Activated T-helper 17 cell treated with anti-CD3 and anti-CD28 coated beads, Interleukin-2, amount 50 U/mL, for 72 hours (primary cell): ENCODE results near the gene MRPS6. TPM values are rescaled to one million over a fixed set of nuclear protein-coding genes. Genes with fewer than 3 reads are reported as not detected.

ENCODE experiments used
- ATAC-seq: fragments of 150-1000 bp; cut with Tn5 transposase; replicated peaks from 2 replicates; pipeline ENCODE4 v1.10.0; 2021; ENCODE audit warnings: mild to moderate bottlenecking, moderate library complexity
- H3K27ac Mint-ChIP-seq: one replicate; pipeline ENCODE4 v1.8.0; 2022; ENCODE audit warnings: mixed read lengths
- H3K27me3 Mint-ChIP-seq: one replicate; pipeline ENCODE4 v1.8.0; 2022; ENCODE audit warnings: mixed read lengths
- H3K36me3 Mint-ChIP-seq: one replicate; pipeline ENCODE4 v1.8.0; 2022; ENCODE audit warnings: low read depth, mild to moderate bottlenecking, mixed read lengths
- H3K4me1 Mint-ChIP-seq: one replicate; pipeline ENCODE4 v1.8.0; 2022; ENCODE audit warnings: mixed read lengths
- H3K4me3 Mint-ChIP-seq: one replicate; pipeline ENCODE4 v1.8.0; 2022; ENCODE audit warnings: mild to moderate bottlenecking, mixed read lengths
- H3K9me3 Mint-ChIP-seq: one replicate; pipeline ENCODE4 v1.8.0; 2022; ENCODE audit warnings: mixed read lengths
- total RNA-seq, 2 donors: library from RNA; stranded (reverse); gene quantifications; one replicate each; pipeline ENCODE4 v1.2.3, GENCODE V29; 2022

The MRPS6 gene
- total RNA-seq, 2 donors from 2014 or later = 131 to 141 TPM

- Mint-ChIP-seq H3K27me3 (no peaks in the 10 kb centered on the region), H3K4me3 (no peak overlapping the region), H3K36me3 (no peaks in the 10 kb centered on the region), H3K9me3 (peaks cover 6% of the 10 kb centered on the region), H3K27ac (no peak overlapping the region), H3K4me1 (peaks cover 4% of the 10 kb centered on the region)
- ATAC-seq = no peak
Measured at GRCh38 chr21:34181431-34182039, 108.2 kb downstream of the MRPS6 start.

GRCh38 chr21:34182436-34182835 lies 109.1 kb downstream of the MRPS6 start:
- Mint-ChIP-seq H3K27ac (no peak overlapping the region), H3K9me3 (peaks cover 6% of the 10 kb centered on the region), H3K4me1 (peaks cover 4% of the 10 kb centered on the region), H3K27me3 (no peaks in the 10 kb centered on the region), H3K4me3 (no peak overlapping the region), H3K36me3 (no peaks in the 10 kb centered on the region)
- no peak for ATAC-seq

DNA sequence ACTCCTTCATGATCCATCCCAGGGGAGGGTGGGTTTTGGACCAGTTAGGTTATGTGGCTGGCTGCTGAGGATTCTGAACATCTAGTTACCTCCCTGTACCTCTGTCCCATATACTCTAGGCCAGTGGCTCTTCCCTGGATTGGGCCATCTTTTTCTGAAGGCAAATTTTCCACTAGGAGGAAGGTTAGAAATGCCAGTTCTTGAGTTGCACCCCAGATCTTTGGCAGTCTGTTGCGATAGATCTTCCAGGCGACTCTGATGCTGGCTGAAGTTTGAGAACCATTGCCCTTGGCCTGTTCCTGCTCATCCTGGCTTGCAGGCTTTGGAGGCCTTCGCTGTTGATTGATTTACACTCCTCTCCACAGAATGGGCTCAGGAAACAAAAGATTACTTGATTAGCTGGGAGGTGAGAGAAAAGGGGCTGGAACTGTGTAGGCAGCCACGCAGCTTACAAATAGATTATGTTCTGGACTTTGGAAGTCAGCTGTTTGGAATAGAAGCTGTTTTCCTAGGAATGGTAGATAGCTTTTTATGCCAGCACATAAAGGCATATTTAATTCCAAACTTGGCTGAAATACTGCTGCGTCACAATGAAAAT lies 110.1 kb downstream of the MRPS6 start:
- no peak for ATAC-seq
- Mint-ChIP-seq H3K36me3 (no peaks in the 10 kb centered on the region), H3K27me3 (no peaks in the 10 kb centered on the region), H3K4me1 (peaks cover 4% of the 10 kb centered on the region), H3K9me3 (peaks cover 6% of the 10 kb centered on the region), H3K4me3 (no peak overlapping the region), H3K27ac (no peak overlapping the region)

DNA sequence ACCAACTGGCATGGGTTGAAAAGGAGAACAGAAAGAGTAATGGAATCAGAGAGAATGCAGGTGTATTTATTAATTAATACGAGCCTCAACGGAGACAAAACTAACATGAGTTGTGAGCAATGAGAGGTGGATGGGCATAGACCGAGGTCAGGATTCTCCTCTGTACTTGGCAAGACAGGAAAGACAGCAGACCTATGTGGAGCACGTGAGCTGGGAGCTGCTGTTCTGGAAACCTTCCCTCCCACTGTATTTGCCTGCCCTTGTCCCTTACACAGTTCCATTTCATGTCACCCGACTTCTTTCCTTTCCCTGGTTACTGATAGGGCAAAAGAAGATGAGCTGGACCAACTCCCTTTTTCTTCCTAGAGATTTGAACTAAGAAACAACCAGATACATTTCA lies 110.9 kb downstream of the MRPS6 start:
- Mint-ChIP-seq H3K27me3 (no peaks in the 10 kb centered on the region), H3K9me3 (peaks cover 6% of the 10 kb centered on the region), H3K4me1 (peaks cover 4% of the 10 kb centered on the region), H3K4me3 (no peak overlapping the region), H3K27ac (no peak overlapping the region), H3K36me3 (no peaks in the 10 kb centered on the region)
- ATAC-seq = no peak

- no peak overlapping the region for H3K4me3 Mint-ChIP-seq
- H3K9me3 Mint-ChIP-seq = peaks cover 6% of the 10 kb centered on the region
- peaks cover 4% of the 10 kb centered on the region for H3K4me1 Mint-ChIP-seq
- H3K27ac Mint-ChIP-seq = no peak overlapping the region
- no peaks in the 10 kb centered on the region for H3K36me3 Mint-ChIP-seq
- no peak for ATAC-seq
- no peaks in the 10 kb centered on the region for H3K27me3 Mint-ChIP-seq
Measured at GRCh38 chr21:34185026-34185750, 111.8 kb downstream of the MRPS6 start.

DNA sequence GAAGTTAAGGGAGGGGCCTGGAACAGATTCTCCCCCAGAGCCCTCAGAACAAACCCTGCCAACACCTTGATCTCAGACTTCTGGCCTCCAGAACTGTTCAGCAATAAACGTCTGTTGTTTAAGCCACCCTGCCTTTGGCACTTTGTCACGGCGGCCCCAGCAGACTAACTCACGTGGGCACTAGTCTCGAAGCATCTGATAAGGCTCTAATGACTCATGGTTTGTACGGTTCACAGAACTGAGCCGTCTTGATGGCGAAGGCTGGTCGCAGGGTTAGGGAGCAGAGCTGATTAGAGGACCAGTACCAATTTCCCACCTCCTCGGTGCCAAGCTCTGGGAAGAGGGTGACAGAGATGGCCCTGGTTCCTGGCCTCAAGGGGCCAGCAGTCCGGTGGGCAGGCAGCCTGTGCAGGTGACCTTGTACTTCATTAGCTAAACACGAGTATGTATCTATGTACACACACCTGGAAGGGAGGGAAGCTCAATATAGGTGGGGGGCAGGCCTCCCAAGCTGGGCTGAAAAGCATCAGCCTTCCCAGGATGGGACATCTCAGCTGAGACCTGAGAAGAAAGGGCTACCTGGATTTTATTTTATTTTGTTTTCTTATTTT lies 112.8 kb downstream of the MRPS6 start:
- Mint-ChIP-seq H3K9me3 (peaks cover 6% of the 10 kb centered on the region), H3K27me3 (no peaks in the 10 kb centered on the region), H3K4me1 (peaks cover 4% of the 10 kb centered on the region), H3K4me3 (no peak overlapping the region), H3K27ac (no peak overlapping the region), H3K36me3 (no peaks in the 10 kb centered on the region)
- no peak for ATAC-seq

- Mint-ChIP-seq H3K36me3 (no peaks in the 10 kb centered on the region), H3K4me3 (no peak overlapping the region), H3K27me3 (no peaks in the 10 kb centered on the region), H3K9me3 (peaks cover under 1% of the 10 kb centered on the region), H3K27ac (no peak overlapping the region), H3K4me1 (no peaks in the 10 kb centered on the region)
- ATAC-seq = no peak
Measured at GRCh38 chr21:34187935-34188334, 114.6 kb downstream of the MRPS6 start.

- Mint-ChIP-seq H3K36me3 (no peaks in the 10 kb centered on the region), H3K27ac (no peak overlapping the region), H3K4me3 (no peak overlapping the region), H3K4me1 (no peaks in the 10 kb centered on the region), H3K27me3 (no peaks in the 10 kb centered on the region), H3K9me3 (peaks cover 3% of the 10 kb centered on the region)
- ATAC-seq = no peak
Measured at GRCh38 chr21:34189506-34189905, 116.1 kb downstream of the MRPS6 start.

DNA sequence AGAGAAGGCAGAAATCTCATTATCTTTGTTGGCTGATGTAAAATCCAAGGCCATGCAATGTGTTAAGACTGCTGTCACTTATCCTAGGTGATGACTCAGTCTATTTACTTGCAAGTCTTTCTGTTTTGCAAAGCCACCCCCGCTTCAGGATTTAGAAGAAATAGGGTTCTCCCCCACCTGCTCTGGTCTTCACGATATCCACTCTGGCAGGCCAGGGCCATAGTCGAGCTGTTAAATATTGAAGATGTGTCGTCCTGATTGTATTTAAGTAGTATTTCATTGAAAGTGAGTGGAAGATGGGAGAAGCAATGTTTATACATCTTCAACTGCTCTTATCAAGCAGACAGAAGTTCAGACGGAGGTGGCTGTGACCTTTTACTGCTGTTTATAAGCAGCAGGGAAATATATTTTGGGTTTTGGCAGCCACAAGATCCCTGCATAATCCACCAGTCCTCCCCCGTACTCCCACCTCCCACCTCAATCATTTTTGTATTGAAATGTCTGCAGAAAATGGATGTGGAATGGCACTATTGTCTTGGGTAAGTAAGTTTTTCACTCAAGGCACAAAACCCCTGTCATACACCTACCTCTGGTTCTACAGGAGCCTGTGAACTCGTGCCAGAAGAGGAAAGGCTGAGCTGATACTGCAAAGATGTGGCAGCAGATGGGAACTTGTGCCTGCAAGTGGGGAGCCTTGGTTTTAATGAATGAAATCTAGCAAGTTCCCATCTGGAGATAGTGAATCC lies 117.4 kb downstream of the MRPS6 start:
- H3K4me3 Mint-ChIP-seq = no peak overlapping the region
- H3K27me3 Mint-ChIP-seq = no peaks in the 10 kb centered on the region
- H3K36me3 Mint-ChIP-seq = no peaks in the 10 kb centered on the region
- no peak overlapping the region for H3K27ac Mint-ChIP-seq
- peaks cover 3% of the 10 kb centered on the region for H3K9me3 Mint-ChIP-seq
- H3K4me1 Mint-ChIP-seq = no peaks in the 10 kb centered on the region
- ATAC-seq = peak; percentile 33

DNA sequence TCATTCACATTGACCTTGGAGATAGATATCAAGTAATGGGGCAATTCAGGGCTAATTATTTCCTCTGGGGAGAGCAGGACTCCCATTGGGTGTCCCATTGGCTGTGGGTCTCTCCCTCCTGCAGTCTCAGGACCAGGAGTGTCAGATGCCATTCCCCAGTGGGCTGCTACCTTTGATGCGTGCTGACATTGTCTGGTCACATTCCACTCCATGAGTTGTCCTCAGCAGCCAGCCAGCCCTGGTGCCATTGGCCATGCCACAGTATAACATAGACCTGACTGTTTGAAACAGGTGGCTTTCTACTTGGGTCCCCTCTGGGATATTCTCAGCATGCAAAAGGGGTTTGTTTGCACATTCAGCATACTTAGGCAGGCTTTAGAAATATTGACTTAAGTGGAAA lies 118.5 kb downstream of the MRPS6 start:
- H3K4me1 Mint-ChIP-seq = no peaks in the 10 kb centered on the region
- ATAC-seq = no peak
- no peak overlapping the region for H3K4me3 Mint-ChIP-seq
- H3K27ac Mint-ChIP-seq = no peak overlapping the region
- H3K27me3 Mint-ChIP-seq = no peaks in the 10 kb centered on the region
- peaks cover 3% of the 10 kb centered on the region for H3K9me3 Mint-ChIP-seq
- H3K36me3 Mint-ChIP-seq = no peaks in the 10 kb centered on the region

Other genes starting within 250 kb of the MRPS6 start
- 100 to 1,000 TPM; 203 to 227 TPM for gene ATP5PO, start 157.8 kb upstream of the MRPS6 start, total RNA-seq
- gene SLC5A3, start within 50 bp of the MRPS6 start, total RNA-seq = 10 to 100 TPM; 35.5 to 72.2 TPM